HepG2 (cell line): ENCODE results near the gene PLA2G4D. TPM values are rescaled to one million over a fixed set of nuclear protein-coding genes. Genes with fewer than 3 reads are reported as not detected.

Experiments
- ATAC-seq: fragments of 200-7000 bp; cut with Tn5 transposase; 3 replicates; pipeline ENCODE4 v1.9.1; 2020; ENCODE audit warnings: mild to moderate bottlenecking, moderate library complexity
- BruUV-seq: library from RNA; stranded (reverse); fragments of 400-500 nt; replicated peaks from 2 replicates; lab custom pipeline; 2021; lab: Mats Ljungman, UMichigan
- CTCF ChIA-PET: fragments of 300-600 bp; formaldehyde crosslinking; extraction: SDS; loops from one replicate; lab custom pipeline; 2021; ENCODE audit warnings: low total read pairs, inconsistent platforms, low intra/inter-chr PET ratio; lab: Yijun Ruan, JAX
- POLR2A ChIA-PET: fragments of 350-600 bp; sonication (Branson Sonifier 250); formaldehyde crosslinking; loops from one replicate; lab custom pipeline; 2020; ENCODE audit warnings: antibody characterized with exemption, inconsistent platforms; lab: Yijun Ruan, JAX
- DNase-seq: peaks from one replicate; pipeline ENCODE4 v3.0.0-alpha.2; 2015; ENCODE audit warnings: low spot score
- FAIRE-seq: peaks from 3 replicates; lab custom pipeline; 2011; peaks lifted over from hg19 to GRCh38; lab: Jason Lieb, UNC
- H2AFZ ChIP-seq: one replicate; pipeline ENCODE4 v1.6.1; 2011; ENCODE audit warnings: low read length, inconsistent platforms
- H3K27ac ChIP-seq: fragments of 300-600 bp; 3 replicates; pipeline ENCODE4 v1.8.0; 2011; ENCODE audit warnings: mixed run types, mild to moderate bottlenecking, mixed read lengths, low read length, inconsistent platforms; ENCODE audit not compliant: insufficient read depth; ENCODE audit errors: extremely low read length
- H3K27me3 ChIP-seq, 2 experiments: fragments of 200-600 bp in 1 of 2; 2 replicates in 1 of 2; 3 replicates in 1 of 2; pipeline versions ENCODE4 v1.6.0 to v1.8.0; 2011; ENCODE audit warnings: low read length in 2 of 2, mild to moderate bottlenecking in 2 of 2, moderate library complexity in 2 of 2, inconsistent platforms in 1 of 2; ENCODE audit not compliant: insufficient read depth in 2 of 2, control insufficient read depth in 1 of 2
- H3K36me3 ChIP-seq, 2 experiments: fragments of 200-600 bp in 1 of 2; replicated peaks in 1 of 2; 2 replicates in 1 of 2; 3 replicates in 1 of 2; pipeline versions ENCODE4 v1.5.1 to v1.8.0; 2011; ENCODE audit warnings: low read length in 2 of 2, inconsistent platforms in 1 of 2; ENCODE audit not compliant: insufficient read depth in 2 of 2, control insufficient read depth in 1 of 2
- H3K4me1 ChIP-seq: 2 replicates; pipeline ENCODE4 v1.5.1; 2012; ENCODE audit warnings: low read length, inconsistent platforms; ENCODE audit not compliant: insufficient read depth
- H3K4me2 ChIP-seq: 2 replicates; pipeline ENCODE4 v1.6.0; 2011; ENCODE audit warnings: low read depth, low read length, inconsistent platforms
- H3K4me3 ChIP-seq, 3 experiments: fragments of 200-600 bp in 1 of 3; sonication (generic), shearing (Covaris generic) in 1 of 3; replicated peaks in 1 of 3; 2 replicates each; pipeline ENCODE4 v1.5.1; 2011 to 2016; ENCODE audit warnings: low read length in 3 of 3, inconsistent platforms in 2 of 3, low read depth in 2 of 3, mild to moderate bottlenecking in 2 of 3, control low read depth in 1 of 3, mixed read lengths in 1 of 3; ENCODE audit not compliant: insufficient read depth in 1 of 3
- H3K79me2 ChIP-seq: one replicate; pipeline ENCODE4 v1.6.1; 2011; ENCODE audit warnings: low read length, inconsistent platforms; ENCODE audit not compliant: insufficient read depth
- H3K9ac ChIP-seq: 2 replicates; pipeline ENCODE4 v1.6.0; 2011; ENCODE audit warnings: mild to moderate bottlenecking, low read depth, low read length, inconsistent platforms; ENCODE audit not compliant: insufficient read depth
- H3K9me3 ChIP-seq: 2 replicates; pipeline ENCODE4 v1.5.1; 2012; ENCODE audit warnings: mild to moderate bottlenecking, low read length
- H4K20me1 ChIP-seq: 2 replicates; pipeline ENCODE4 v1.6.0; 2011; ENCODE audit warnings: inconsistent platforms, mild to moderate bottlenecking, low read length, moderate library complexity; ENCODE audit not compliant: insufficient read depth
- GTF3A ChIP-seq: sonication (generic); formaldehyde crosslinking; conservative IDR thresholded peaks from 2 replicates; pipeline ENCODE4 v1.4.0; 2020; ENCODE audit warnings: mild to moderate bottlenecking, missing genetic modification reagents
- IRX3 ChIP-seq: sonication (generic); formaldehyde crosslinking; IDR thresholded peaks from 2 replicates; pipeline ENCODE4 v1.8.1; 2023; ENCODE audit warnings: mild to moderate bottlenecking, low read depth, missing genetic modification reagents, borderline replicate concordance
- MAFG ChIP-seq: sonication (generic); formaldehyde crosslinking; IDR thresholded peaks from 2 replicates; pipeline ENCODE4 v1.5.1; 2020; ENCODE audit warnings: mild to moderate bottlenecking, missing genetic modification reagents
- SP140L ChIP-seq: sonication (generic); formaldehyde crosslinking; IDR thresholded peaks from 2 replicates; pipeline ENCODE4 v1.4.0; 2020; ENCODE audit warnings: missing genetic modification reagents, borderline replicate concordance
- STAG1 ChIP-seq: sonication (generic); formaldehyde crosslinking; IDR thresholded peaks from 2 replicates; pipeline ENCODE4 v1.4.0; 2020; ENCODE audit warnings: missing genetic modification reagents
- ZNF558 ChIP-seq: sonication (generic); formaldehyde crosslinking; IDR thresholded peaks from 2 replicates; pipeline ENCODE4 v1.9.0; 2022; ENCODE audit warnings: mild to moderate bottlenecking, missing genetic modification reagents, borderline replicate concordance
- WGBS: methylation state at CpG from one replicate; pipeline ENCODE4 v1.1.6; 2017; ENCODE audit warnings: low lambda C conversion rate; 5-methylcytosine and 5-hydroxymethylcytosine counted together
- in situ Hi-C: cut with HindIII; loops from 2 replicates; pipeline ENCODE4 v1.10.0; 2017; ENCODE audit warnings: low pct_unique_long_range_greater_than_20kb; ENCODE audit not compliant: extremely low pct_ligation_motif_present
- intact Hi-C: fragments of 100-400 bp; cut with micrococcal nuclease; formaldehyde crosslinking; loops from one replicate; pipeline ENCODE4 v1.10.0; 2022; ENCODE audit not compliant: unreplicated experiment
- polyA plus RNA-seq, 8 experiments: library from polyadenylated mRNA; depleted of rRNA in 3 of 8; stranded (reverse) in 7 of 8; unstranded in 1 of 8; fragments of >200 nt; fragmentation: Illumina TruSeq in 4 of 8; extraction: Trizol in 4 of 8; gene quantifications; 2 replicates each; pipeline versions ENCODE4 v1.2.1 to v1.2.3, GENCODE V29; 2011 to 2016; ENCODE audit warnings: low read depth in 4 of 8, missing spikeins in 1 of 8, mixed read lengths in 1 of 8; ENCODE audit not compliant: insufficient read depth in 1 of 8
- total RNA-seq, 5 experiments: library from RNA; depleted of rRNA; stranded (reverse); fragments of >200 nt; fragmentation: Illumina TruSeq; extraction: Trizol; gene quantifications; 2 replicates each; pipeline ENCODE4 v1.2.3, GENCODE V29; 2016; ENCODE audit warnings: low read depth in 1 of 5
- TF ChIP-seq, protein P1 (sequence below): sonication (generic); formaldehyde crosslinking; IDR thresholded peaks from 2 replicates; pipeline ENCODE4 v1.5.0; 2020; ENCODE audit warnings: mild to moderate bottlenecking, missing genetic modification reagents, moderate library complexity
- TF ChIP-seq, protein P2 (sequence below): sonication (generic); IDR thresholded peaks from 2 replicates; pipeline ENCODE4 v1.6.1; 2016; ENCODE audit warnings: low read depth, borderline replicate concordance
- TF ChIP-seq, protein P3 (sequence below): sonication (generic); formaldehyde crosslinking; IDR thresholded peaks from 2 replicates; pipeline ENCODE4 v1.5.0; 2020; ENCODE audit warnings: mild to moderate bottlenecking, missing genetic modification reagents
- TF ChIP-seq, protein P4 (sequence below): sonication (generic); formaldehyde crosslinking; IDR thresholded peaks from 2 replicates; pipeline ENCODE4 v1.4.0; 2020; ENCODE audit warnings: missing genetic modification reagents

PLA2G4D gene
- total and polyA plus RNA-seq, 2 of the 13 experiments (the other 11 are each of a cell fraction or from before 2014, with no cell fraction given) = 0.04 to 0.21 TPM

DNA sequence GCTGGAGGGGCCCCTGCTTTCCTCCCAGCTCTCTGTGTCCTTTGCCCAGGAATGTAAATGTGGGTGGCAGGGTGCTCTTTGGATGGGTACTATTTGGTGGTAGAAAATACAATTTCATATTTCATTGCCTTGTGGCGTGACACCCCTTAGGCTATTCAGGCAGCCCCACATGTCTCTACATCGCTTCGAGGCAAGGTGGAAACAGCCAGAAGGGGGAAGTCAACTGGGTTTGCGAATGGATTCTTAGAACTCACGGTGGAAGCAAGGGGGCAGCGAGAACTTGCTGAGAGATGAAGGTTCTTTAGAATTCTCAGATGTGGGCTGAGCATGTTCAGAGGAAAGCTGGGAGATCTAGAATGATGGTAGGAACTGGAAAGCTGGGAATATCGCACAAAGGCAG, 25.3 kb downstream of the PLA2G4D start:
- Histone ChIP-seq H3K4me2 (no peak overlapping the region), H3K27me3 (peaks cover 3 to 37% of the 10 kb centered on the region in 2 experiments; a peak in 4 of 5 replicates), H3K27ac (no peak overlapping the region), H2AFZ (no peak overlapping the region), H3K79me2 (no peaks in the 10 kb centered on the region), H4K20me1 (no peaks in the 10 kb centered on the region), H3K4me1 (peaks cover 35% of the 10 kb centered on the region), H3K9me3 (no peaks in the 10 kb centered on the region), H3K36me3 (no peaks in the 10 kb centered on the region), H3K9ac (no peak overlapping the region), H3K4me3 (no peak overlapping the region)
- TF ChIP-seq, protein P1, sequence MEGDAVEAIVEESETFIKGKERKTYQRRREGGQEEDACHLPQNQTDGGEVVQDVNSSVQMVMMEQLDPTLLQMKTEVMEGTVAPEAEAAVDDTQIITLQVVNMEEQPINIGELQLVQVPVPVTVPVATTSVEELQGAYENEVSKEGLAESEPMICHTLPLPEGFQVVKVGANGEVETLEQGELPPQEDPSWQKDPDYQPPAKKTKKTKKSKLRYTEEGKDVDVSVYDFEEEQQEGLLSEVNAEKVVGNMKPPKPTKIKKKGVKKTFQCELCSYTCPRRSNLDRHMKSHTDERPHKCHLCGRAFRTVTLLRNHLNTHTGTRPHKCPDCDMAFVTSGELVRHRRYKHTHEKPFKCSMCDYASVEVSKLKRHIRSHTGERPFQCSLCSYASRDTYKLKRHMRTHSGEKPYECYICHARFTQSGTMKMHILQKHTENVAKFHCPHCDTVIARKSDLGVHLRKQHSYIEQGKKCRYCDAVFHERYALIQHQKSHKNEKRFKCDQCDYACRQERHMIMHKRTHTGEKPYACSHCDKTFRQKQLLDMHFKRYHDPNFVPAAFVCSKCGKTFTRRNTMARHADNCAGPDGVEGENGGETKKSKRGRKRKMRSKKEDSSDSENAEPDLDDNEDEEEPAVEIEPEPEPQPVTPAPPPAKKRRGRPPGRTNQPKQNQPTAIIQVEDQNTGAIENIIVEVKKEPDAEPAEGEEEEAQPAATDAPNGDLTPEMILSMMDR = 0 out of 2 replicates have a peak, but pooled peaks have one; percentile 8
- TF ChIP-seq ZNF558 (no peak), STAG1 (CRISPR knock-in tag) (0 out of 2 replicates have a peak, but pooled peaks have one; percentile 14)
- in situ Hi-C loops (loop anchor here (5.0 kb wide), 1 partner anchor 68 kb away; no protein-coding TSS in a partner anchor), intact Hi-C loops (loop anchor here (5.0 kb wide), 1 partner anchor 68 kb away; no protein-coding TSS in a partner anchor)
- ATAC-seq (no peak), DNase-seq (no peak), FAIRE-seq (no peak)
- BruUV-seq = no TSS peak
- 59% methylated on average over 7 of the region's 7 CpGs for WGBS
- POLR2A ChIA-PET = no interaction called here
- CTCF ChIA-PET = no interaction called here

DNA sequence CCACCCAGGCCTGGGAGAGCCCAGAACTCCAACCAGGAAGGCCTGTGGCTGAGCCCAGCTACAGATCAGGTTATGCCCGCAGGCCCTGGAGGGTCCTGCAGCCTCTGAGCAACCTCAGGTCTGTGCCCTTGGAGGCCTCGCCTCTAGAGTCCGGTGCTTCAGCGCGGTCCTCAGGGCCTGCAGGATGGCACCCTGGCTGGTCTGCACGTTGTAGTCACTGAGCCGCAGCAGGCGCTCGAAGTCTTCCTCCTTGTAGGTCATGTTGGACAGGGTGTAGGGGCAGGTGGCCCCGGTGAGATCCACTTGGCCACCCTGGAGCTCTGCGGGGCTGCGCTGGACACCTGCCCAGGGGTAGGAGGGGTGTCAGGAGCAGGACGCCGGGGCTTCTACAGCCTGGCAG, 25.8 kb downstream of the PLA2G4D start:
- in situ Hi-C loops = loop anchor here (5.0 kb wide), 1 partner anchor 69 kb away; no protein-coding TSS in a partner anchor
- H3K27ac ChIP-seq = no peak overlapping the region
- no peak overlapping the region for H3K4me2 ChIP-seq
- H3K4me3 ChIP-seq = no peak overlapping the region
- ChIA-PET POLR2A (no interaction called here), CTCF (no interaction called here)
- FAIRE-seq (no peak), ATAC-seq (no peak), DNase-seq (no peak)
- H3K9ac ChIP-seq = no peak overlapping the region
- no peak overlapping the region for H2AFZ ChIP-seq
- peaks cover 39% of the 10 kb centered on the region for H3K4me1 ChIP-seq
- peaks cover 3 to 32% of the 10 kb centered on the region in 2 experiments; a peak in 4 of 5 replicates for H3K27me3 ChIP-seq
- 87% methylated on average over 5 of the region's 14 CpGs for WGBS
- H4K20me1 ChIP-seq = no peaks in the 10 kb centered on the region
- no TSS peak for BruUV-seq
- intact Hi-C loops = loop anchor here (5.0 kb wide), 1 partner anchor 69 kb away; no protein-coding TSS in a partner anchor
- no peaks in the 10 kb centered on the region for H3K9me3 ChIP-seq
- no peaks in the 10 kb centered on the region for H3K79me2 ChIP-seq
- no peaks in the 10 kb centered on the region for H3K36me3 ChIP-seq
- TF ChIP-seq, protein P2, sequence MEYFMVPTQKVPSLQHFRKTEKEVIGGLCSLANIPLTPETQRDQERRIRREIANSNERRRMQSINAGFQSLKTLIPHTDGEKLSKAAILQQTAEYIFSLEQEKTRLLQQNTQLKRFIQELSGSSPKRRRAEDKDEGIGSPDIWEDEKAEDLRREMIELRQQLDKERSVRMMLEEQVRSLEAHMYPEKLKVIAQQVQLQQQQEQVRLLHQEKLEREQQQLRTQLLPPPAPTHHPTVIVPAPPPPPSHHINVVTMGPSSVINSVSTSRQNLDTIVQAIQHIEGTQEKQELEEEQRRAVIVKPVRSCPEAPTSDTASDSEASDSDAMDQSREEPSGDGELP = no peak
- TF ChIP-seq MAFG (CRISPR knock-in tag) (no peak), GTF3A (CRISPR knock-in tag) (no peak), SP140L (CRISPR knock-in tag) (no peak), IRX3 (CRISPR knock-in tag) (no peak)
- TF ChIP-seq, protein P3, sequence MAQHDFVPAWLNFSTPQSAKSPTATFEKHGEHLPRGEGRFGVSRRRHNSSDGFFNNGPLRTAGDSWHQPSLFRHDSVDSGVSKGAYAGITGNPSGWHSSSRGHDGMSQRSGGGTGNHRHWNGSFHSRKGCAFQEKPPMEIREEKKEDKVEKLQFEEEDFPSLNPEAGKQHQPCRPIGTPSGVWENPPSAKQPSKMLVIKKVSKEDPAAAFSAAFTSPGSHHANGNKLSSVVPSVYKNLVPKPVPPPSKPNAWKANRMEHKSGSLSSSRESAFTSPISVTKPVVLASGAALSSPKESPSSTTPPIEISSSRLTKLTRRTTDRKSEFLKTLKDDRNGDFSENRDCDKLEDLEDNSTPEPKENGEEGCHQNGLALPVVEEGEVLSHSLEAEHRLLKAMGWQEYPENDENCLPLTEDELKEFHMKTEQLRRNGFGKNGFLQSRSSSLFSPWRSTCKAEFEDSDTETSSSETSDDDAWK (CRISPR knock-in tag) = no peak
- TF ChIP-seq, protein P4, sequence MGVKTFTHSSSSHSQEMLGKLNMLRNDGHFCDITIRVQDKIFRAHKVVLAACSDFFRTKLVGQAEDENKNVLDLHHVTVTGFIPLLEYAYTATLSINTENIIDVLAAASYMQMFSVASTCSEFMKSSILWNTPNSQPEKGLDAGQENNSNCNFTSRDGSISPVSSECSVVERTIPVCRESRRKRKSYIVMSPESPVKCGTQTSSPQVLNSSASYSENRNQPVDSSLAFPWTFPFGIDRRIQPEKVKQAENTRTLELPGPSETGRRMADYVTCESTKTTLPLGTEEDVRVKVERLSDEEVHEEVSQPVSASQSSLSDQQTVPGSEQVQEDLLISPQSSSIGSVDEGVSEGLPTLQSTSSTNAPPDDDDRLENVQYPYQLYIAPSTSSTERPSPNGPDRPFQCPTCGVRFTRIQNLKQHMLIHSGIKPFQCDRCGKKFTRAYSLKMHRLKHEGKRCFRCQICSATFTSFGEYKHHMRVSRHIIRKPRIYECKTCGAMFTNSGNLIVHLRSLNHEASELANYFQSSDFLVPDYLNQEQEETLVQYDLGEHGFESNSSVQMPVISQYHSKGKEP = no peak
